Esophagus (tissue), 2 donors: Measurements from ENCODE around the gene LRMDA. TPM values are rescaled to one million over a fixed set of nuclear protein-coding genes. Genes with fewer than 3 reads are reported as not detected.

Source experiments
- H3K27ac ChIP-seq, 2 donors: one replicate each; pipeline ENCODE4 v1.5.1; 2013; ENCODE audit warnings: low read depth in 2 of 2, mild to moderate bottlenecking in 2 of 2, inconsistent platforms in 1 of 2, low read length in 1 of 2, moderate library complexity in 1 of 2
- H3K27me3 ChIP-seq, 2 donors: one replicate each; pipeline ENCODE4 v1.6.1; 2013; ENCODE audit warnings: low read length in 2 of 2, control low read depth in 1 of 2, mild to moderate bottlenecking in 1 of 2; ENCODE audit not compliant: insufficient read depth in 2 of 2, control insufficient read depth in 1 of 2
- H3K36me3 ChIP-seq, 2 donors: one replicate each; pipeline ENCODE4 v1.6.1; 2013; ENCODE audit warnings: low read length in 1 of 2; ENCODE audit not compliant: control insufficient read depth in 2 of 2, insufficient read depth in 2 of 2
- H3K4me1 ChIP-seq, 2 donors: one replicate each; pipeline ENCODE4 v1.6.1; 2013; ENCODE audit warnings: low read length in 1 of 2; ENCODE audit not compliant: control insufficient read depth in 2 of 2, insufficient read depth in 2 of 2
- H3K4me3 ChIP-seq, 2 donors: one replicate each; pipeline ENCODE4 v1.5.1; 2013; ENCODE audit warnings: low read length in 2 of 2, mild to moderate bottlenecking in 2 of 2, low read depth in 1 of 2, moderate library complexity in 1 of 2
- H3K9me3 ChIP-seq, 2 donors: one replicate each; pipeline ENCODE4 v1.6.1; 2013; ENCODE audit warnings: mild to moderate bottlenecking in 2 of 2, low read depth in 1 of 2, low read length in 1 of 2, moderate library complexity in 1 of 2; ENCODE audit not compliant: control insufficient read depth in 2 of 2, insufficient read depth in 1 of 2
- WGBS, 2 donors: extraction: QIAGEN DNeasy Blood & Tissue Kit; methylation state at CpG; one replicate each; pipeline ENCODE4 v1.1.7; 2013; 5-methylcytosine and 5-hydroxymethylcytosine counted together
- polyA plus RNA-seq, 2 donors: library from polyadenylated mRNA; stranded (reverse); fragments of 200-250 nt; gene quantifications; one replicate each; pipeline ENCODE4 v1.2.3, GENCODE V29; 2013
- donor health status: healthy with polysubstance abuse.
- donor health status: Bipolar disorder and iron deficiency.

LRMDA gene
- polyA plus RNA-seq, 2 donors, result 1.8 to 4.0 TPM

- 77 to 84% methylated on average over 5 of the region's 5 CpGs for WGBS, 2 donors
- Histone ChIP-seq H3K4me3 (no peak overlapping the region), H3K9me3 (no peaks in the 10 kb centered on the region), H3K27me3 (no peaks in the 10 kb centered on the region), H3K4me1 (peaks cover 5 to 10% of the 10 kb centered on the region in 2 donors), H3K27ac (no peak overlapping the region), H3K36me3 (no peaks in the 10 kb centered on the region)
These were observed 1.3 kb downstream of the LRMDA start for GRCh38 chr10:75432763-75433162.

GRCh38 chr10:75433216-75433615, 1.8 kb downstream of the LRMDA start:
- Histone ChIP-seq H3K27me3 (no peaks in the 10 kb centered on the region), H3K9me3 (no peaks in the 10 kb centered on the region), H3K27ac (no peak overlapping the region), H3K4me1 (peaks cover 5 to 10% of the 10 kb centered on the region in 2 donors), H3K36me3 (no peaks in the 10 kb centered on the region), H3K4me3 (no peak overlapping the region)
- 82% methylated on average over 8 of the region's 8 CpGs for WGBS, 2 donors

- peaks cover 5 to 7% of the 10 kb centered on the region in 2 donors for H3K4me1 ChIP-seq
- no peaks in the 10 kb centered on the region for H3K9me3 ChIP-seq
- H3K36me3 ChIP-seq, result no peaks in the 10 kb centered on the region
- WGBS, 2 donors, result 90% methylated on average over 8 of the region's 8 CpGs
- H3K27ac ChIP-seq, result no peak overlapping the region
- H3K27me3 ChIP-seq, result no peaks in the 10 kb centered on the region
- no peak overlapping the region for H3K4me3 ChIP-seq
These were observed 2.9 kb downstream of the LRMDA start for GRCh38 chr10:75434291-75434690.

GRCh38 chr10:75435291-75435690, 3.9 kb downstream of the LRMDA start:
- Histone ChIP-seq H3K9me3 (no peaks in the 10 kb centered on the region), H3K4me1 (peaks cover 0 to 3% of the 10 kb centered on the region in 2 donors), H3K36me3 (no peaks in the 10 kb centered on the region), H3K27me3 (no peaks in the 10 kb centered on the region), H3K27ac (no peak overlapping the region), H3K4me3 (no peak overlapping the region)
- 82 to 83% methylated on average over 2 of the region's 2 CpGs for WGBS, 2 donors

GRCh38 chr10:75436896-75437295, 5.5 kb downstream of the LRMDA start:
- Histone ChIP-seq H3K36me3 (no peaks in the 10 kb centered on the region), H3K4me3 (no peak overlapping the region), H3K27me3 (no peaks in the 10 kb centered on the region), H3K9me3 (no peaks in the 10 kb centered on the region), H3K4me1 (no peaks in the 10 kb centered on the region), H3K27ac (no peak overlapping the region)

- Histone ChIP-seq H3K4me1 (no peaks in the 10 kb centered on the region), H3K27ac (no peak overlapping the region), H3K36me3 (no peaks in the 10 kb centered on the region), H3K9me3 (no peaks in the 10 kb centered on the region), H3K4me3 (no peak overlapping the region), H3K27me3 (no peaks in the 10 kb centered on the region)
- 96% methylated on average over 3 of the region's 3 CpGs for WGBS, 2 donors
These were observed 6.3 kb downstream of the LRMDA start for GRCh38 chr10:75437693-75438092.

GRCh38 chr10:75438275-75438674, 6.9 kb downstream of the LRMDA start:
- Histone ChIP-seq H3K27me3 (no peaks in the 10 kb centered on the region), H3K4me3 (no peak overlapping the region), H3K27ac (no peak overlapping the region), H3K9me3 (no peaks in the 10 kb centered on the region), H3K4me1 (no peaks in the 10 kb centered on the region), H3K36me3 (no peaks in the 10 kb centered on the region)
- 83 to 89% methylated on average over 3 of the region's 3 CpGs for WGBS, 2 donors

- no peak overlapping the region for H3K4me3 ChIP-seq
- H3K4me1 ChIP-seq, result no peaks in the 10 kb centered on the region
- 94 to 96% methylated on average over 4 of the region's 4 CpGs for WGBS, 2 donors
- H3K36me3 ChIP-seq, result no peaks in the 10 kb centered on the region
- no peaks in the 10 kb centered on the region for H3K27me3 ChIP-seq
- no peaks in the 10 kb centered on the region for H3K9me3 ChIP-seq
- no peak overlapping the region for H3K27ac ChIP-seq
These were observed 8.4 kb downstream of the LRMDA start for GRCh38 chr10:75439811-75440210.

- Histone ChIP-seq H3K9me3 (no peaks in the 10 kb centered on the region), H3K36me3 (no peaks in the 10 kb centered on the region), H3K27me3 (no peaks in the 10 kb centered on the region), H3K4me1 (no peaks in the 10 kb centered on the region), H3K4me3 (no peak overlapping the region), H3K27ac (no peak overlapping the region)
- 87 to 90% methylated on average over 4 of the region's 4 CpGs for WGBS, 2 donors
These were observed 8.9 kb downstream of the LRMDA start for GRCh38 chr10:75440271-75440793.

GRCh38 chr10:75441196-75441595, 9.8 kb downstream of the LRMDA start:
- H3K27me3 ChIP-seq, result no peaks in the 10 kb centered on the region
- no peaks in the 10 kb centered on the region for H3K9me3 ChIP-seq
- no peak overlapping the region for H3K27ac ChIP-seq
- H3K36me3 ChIP-seq, result no peaks in the 10 kb centered on the region
- H3K4me1 ChIP-seq, result no peaks in the 10 kb centered on the region
- no peak overlapping the region for H3K4me3 ChIP-seq
- 79 to 94% methylated on average over 4 of the region's 4 CpGs for WGBS, 2 donors
